Body of pancreas (tissue), 4 donors: ENCODE results near the gene NIBAN1. TPM values are rescaled to one million over a fixed set of nuclear protein-coding genes. Genes with fewer than 3 reads are reported as not detected.
A peak's percentile ranks its signal among the peaks of the same experiment; 100 is the strongest.

Experiments
- ATAC-seq: fragments of 150-250 bp; one replicate; pipeline ENCODE4 v1.9.1; 2016
- DNase-seq, 4 donors: peaks; one replicate each; pipeline ENCODE4 v3.0.0-alpha.2; 2019
- H3K27ac ChIP-seq, 4 donors: fragments of 200-600 bp; sonication (generic); 1 replicate in 3 of 4; 2 replicates in 1 of 4; pipeline versions ENCODE4 v1.5.1 to v1.6.1; 2016 to 2019; ENCODE audit warnings: mild to moderate bottlenecking in 1 of 4, mixed read lengths in 1 of 4, moderate library complexity in 1 of 4
- H3K27me3 ChIP-seq, 2 donors: fragments of 200-600 bp; sonication (generic); one replicate each; pipeline ENCODE4 v1.6.0; 2016; ENCODE audit warnings: mild to moderate bottlenecking in 1 of 2
- H3K36me3 ChIP-seq, 2 donors: fragments of 200-600 bp; sonication (generic); replicated peaks in 1 of 2; 2 replicates each; pipeline ENCODE4 v1.5.1; 2016; ENCODE audit warnings: low read depth in 2 of 2; ENCODE audit not compliant: insufficient read depth in 1 of 2
- H3K4me1 ChIP-seq: fragments of 200-600 bp; sonication (generic); one replicate; pipeline ENCODE4 v1.6.0; 2016
- H3K4me3 ChIP-seq, 2 donors: fragments of 200-600 bp; sonication (generic); 1 replicate in 1 of 2; 2 replicates in 1 of 2; pipeline ENCODE4 v1.5.1; 2016 to 2019
- H3K9me3 ChIP-seq, 3 donors: fragments of 200-600 bp; sonication (generic); 1 replicate in 2 of 3; 2 replicates in 1 of 3; pipeline ENCODE4 v1.5.1; 2016
- POLR2A ChIP-seq, 3 donors: fragments of 450-650 bp; IDR thresholded peaks; one replicate each; pipeline ENCODE4 v1.6.1; 2016; ENCODE audit warnings: antibody characterized with exemption in 3 of 3, mild to moderate bottlenecking in 2 of 3
- WGBS, 2 donors: methylation state at CpG; one replicate each; pipeline ENCODE4 v1.1.5; 2017; 5-methylcytosine and 5-hydroxymethylcytosine counted together
- intact Hi-C: fragments of 100-400 bp; cut with DNase I; formaldehyde crosslinking; loops from one replicate; pipeline ENCODE4 v1.15.1; 2023
- total RNA-seq, 2 donors: library from RNA; depleted of rRNA; stranded (reverse); fragments of >200 nt; gene quantifications; one replicate each; pipeline ENCODE4 v1.1.0, GENCODE V29; 2016
- TF ChIP-seq, protein P1 (sequence below), 7 experiments: fragments of 450-650 bp in 4 of 7; fragments of 200-600 bp in 3 of 7; sonication (generic) in 3 of 7; IDR thresholded peaks; one replicate each; pipeline ENCODE4 v1.5.1; 2016 to 2019; ENCODE audit warnings: antibody characterized with exemption in 7 of 7

NIBAN1 gene
- 10 to 100 TPM; 51.1 to 59.7 TPM for total RNA-seq

GRCh38 chr1:184974056-184974836, at the start of gene NIBAN1:
Gene NIBAN1 (minus strand): TSS chr1:184974508. CDS start chr1:184974356, 152 bp downstream.
- ATAC-seq, result peak; percentile 72
- peak within 1 kb of the TSS; percentile 63 to 65 for H3K4me3 ChIP-seq
- TF ChIP-seq POLR2A (IDR thresholded peaks at IDR 0.05), result peak; percentile 62 to 90 (median 88)
- TF ChIP-seq, protein P1, sequence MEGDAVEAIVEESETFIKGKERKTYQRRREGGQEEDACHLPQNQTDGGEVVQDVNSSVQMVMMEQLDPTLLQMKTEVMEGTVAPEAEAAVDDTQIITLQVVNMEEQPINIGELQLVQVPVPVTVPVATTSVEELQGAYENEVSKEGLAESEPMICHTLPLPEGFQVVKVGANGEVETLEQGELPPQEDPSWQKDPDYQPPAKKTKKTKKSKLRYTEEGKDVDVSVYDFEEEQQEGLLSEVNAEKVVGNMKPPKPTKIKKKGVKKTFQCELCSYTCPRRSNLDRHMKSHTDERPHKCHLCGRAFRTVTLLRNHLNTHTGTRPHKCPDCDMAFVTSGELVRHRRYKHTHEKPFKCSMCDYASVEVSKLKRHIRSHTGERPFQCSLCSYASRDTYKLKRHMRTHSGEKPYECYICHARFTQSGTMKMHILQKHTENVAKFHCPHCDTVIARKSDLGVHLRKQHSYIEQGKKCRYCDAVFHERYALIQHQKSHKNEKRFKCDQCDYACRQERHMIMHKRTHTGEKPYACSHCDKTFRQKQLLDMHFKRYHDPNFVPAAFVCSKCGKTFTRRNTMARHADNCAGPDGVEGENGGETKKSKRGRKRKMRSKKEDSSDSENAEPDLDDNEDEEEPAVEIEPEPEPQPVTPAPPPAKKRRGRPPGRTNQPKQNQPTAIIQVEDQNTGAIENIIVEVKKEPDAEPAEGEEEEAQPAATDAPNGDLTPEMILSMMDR (IDR thresholded peaks at IDR 0.05), result no peak
- DNase-seq, result peak; percentile 76 to 86 (median 82)
- peak within 1 kb of the TSS; percentile 82 to 94 (median 92) for H3K27ac ChIP-seq
- H3K36me3 ChIP-seq, result no peaks in the 10 kb centered on the region
- H3K27me3 ChIP-seq, result no peaks in the 10 kb centered on the region
- peaks cover 40% of the 10 kb centered on the region for H3K4me1 ChIP-seq
- WGBS, 2 donors, result 1 to 5% methylated on average over 19 to 64 of the region's 70 CpGs
- H3K9me3 ChIP-seq, result no peaks in the 10 kb centered on the region
- intact Hi-C loops, result no loop called here

- ATAC-seq, result no peak
- Histone ChIP-seq H3K4me1 (no peaks in the 10 kb centered on the region), H3K36me3 (no peaks in the 10 kb centered on the region), H3K27me3 (no peaks in the 10 kb centered on the region), H3K9me3 (no peaks in the 10 kb centered on the region), H3K27ac (no peak overlapping the region), H3K4me3 (no peak overlapping the region)
- no peak for DNase-seq
- WGBS, 2 donors, result 90% methylated on average over 3 of the region's 3 CpGs
- no peak for TF ChIP-seq POLR2A (IDR thresholded peaks at IDR 0.05)
- TF ChIP-seq, protein P1 (IDR thresholded peaks at IDR 0.05), result no peak
- intact Hi-C loops, result no loop called here
Observed at GRCh38 chr1:185017966-185018365, 43.7 kb upstream of the NIBAN1 start.

- DNase-seq, result peak in 1 of 4 donors; percentile 12
Observed at GRCh38 chr1:185017338-185017737, 43.0 kb upstream of the NIBAN1 start.

DNA sequence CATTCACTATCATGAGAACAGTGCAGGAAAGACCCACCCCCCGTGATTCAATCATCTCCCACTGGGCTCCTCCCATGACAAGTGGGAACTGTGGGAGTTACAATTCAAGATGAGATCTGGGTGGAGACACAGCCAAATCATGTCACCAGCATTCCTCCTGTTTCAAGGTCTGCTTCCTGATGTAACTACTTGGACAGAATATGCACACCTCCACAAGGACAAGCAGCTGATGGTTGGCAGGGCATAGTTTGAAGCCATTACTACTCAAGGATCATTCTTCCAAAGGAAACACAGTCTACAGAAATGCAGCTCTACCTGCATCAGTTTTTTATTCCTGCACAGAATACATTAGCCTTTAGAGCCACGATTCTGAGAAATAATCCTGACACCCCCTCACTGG, 42.6 kb upstream of the NIBAN1 start:
- intact Hi-C loops, result no loop called here
- no peaks in the 10 kb centered on the region for H3K27me3 ChIP-seq
- ATAC-seq (no peak), DNase-seq (no peak)
- H3K36me3 ChIP-seq, result no peaks in the 10 kb centered on the region
- H3K4me3 ChIP-seq, result no peak overlapping the region
- H3K27ac ChIP-seq, result no peak overlapping the region
- WGBS, 2 donors, result 50 to 56% methylated on average over 2 of the region's 2 CpGs
- H3K9me3 ChIP-seq, result no peaks in the 10 kb centered on the region
- H3K4me1 ChIP-seq, result no peaks in the 10 kb centered on the region
- no peak for TF ChIP-seq POLR2A (IDR thresholded peaks at IDR 0.05)
- TF ChIP-seq, protein P1 (IDR thresholded peaks at IDR 0.05), result no peak

More at GRCh38 chr1:185017338-185017737, 43.0 kb upstream of the NIBAN1 start:
- no peak for ATAC-seq
- intact Hi-C loops, result no loop called here
- H3K4me1 ChIP-seq, result no peaks in the 10 kb centered on the region
- WGBS, 2 donors, result 70 to 88% methylated on average over 2 of the region's 2 CpGs
- H3K27ac ChIP-seq, result no peak overlapping the region
- no peaks in the 10 kb centered on the region for H3K9me3 ChIP-seq
- no peak overlapping the region for H3K4me3 ChIP-seq
- H3K36me3 ChIP-seq, result no peaks in the 10 kb centered on the region
- H3K27me3 ChIP-seq, result no peaks in the 10 kb centered on the region
- TF ChIP-seq, protein P1 (IDR thresholded peaks at IDR 0.05), result no peak
- no peak for TF ChIP-seq POLR2A (IDR thresholded peaks at IDR 0.05)

DNA sequence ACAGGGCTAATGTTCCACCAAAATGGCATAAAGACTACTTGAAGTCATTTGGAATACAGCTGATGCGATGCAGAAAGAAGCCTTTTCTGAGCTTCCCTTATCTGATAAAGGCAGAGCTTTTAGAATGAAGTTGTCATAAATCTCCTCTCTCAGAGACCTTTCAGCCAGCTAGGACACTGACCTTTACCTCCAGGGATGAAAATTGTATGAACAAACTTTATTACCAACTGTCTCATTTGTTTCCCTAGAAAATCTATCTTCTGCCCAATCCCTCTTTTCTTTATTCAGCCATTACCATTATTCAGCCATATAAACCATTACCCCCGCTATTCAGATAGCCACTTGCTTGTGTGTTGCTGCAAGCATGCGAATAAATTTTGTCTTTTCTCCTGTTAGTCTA, 41.3 kb upstream of the NIBAN1 start:
- WGBS, 2 donors, result 92 to 93% methylated on average over 3 of the region's 3 CpGs
- Histone ChIP-seq H3K9me3 (no peaks in the 10 kb centered on the region), H3K4me3 (no peak overlapping the region), H3K27me3 (no peaks in the 10 kb centered on the region), H3K27ac (no peak overlapping the region), H3K36me3 (no peaks in the 10 kb centered on the region), H3K4me1 (peaks cover 6% of the 10 kb centered on the region)
- ATAC-seq (no peak), DNase-seq (no peak)
- intact Hi-C loops, result no loop called here
- no peak for TF ChIP-seq POLR2A (IDR thresholded peaks at IDR 0.05)
- TF ChIP-seq, protein P1 (IDR thresholded peaks at IDR 0.05), result no peak
